Inflammatory macrophage treated with lipopolysaccharide for 4 hours (primary cell): ENCODE data around the gene UGGT1.
"Not testable (repeated sequence)": the region's sequence is repeated elsewhere in the genome, so short reads cannot be mapped to it uniquely, and the experiment has no call there.

Experiments
- DNase-seq: peaks from one replicate; pipeline ENCODE4 v3.0.0-alpha.2; 2020

UGGT1 gene

DNA sequence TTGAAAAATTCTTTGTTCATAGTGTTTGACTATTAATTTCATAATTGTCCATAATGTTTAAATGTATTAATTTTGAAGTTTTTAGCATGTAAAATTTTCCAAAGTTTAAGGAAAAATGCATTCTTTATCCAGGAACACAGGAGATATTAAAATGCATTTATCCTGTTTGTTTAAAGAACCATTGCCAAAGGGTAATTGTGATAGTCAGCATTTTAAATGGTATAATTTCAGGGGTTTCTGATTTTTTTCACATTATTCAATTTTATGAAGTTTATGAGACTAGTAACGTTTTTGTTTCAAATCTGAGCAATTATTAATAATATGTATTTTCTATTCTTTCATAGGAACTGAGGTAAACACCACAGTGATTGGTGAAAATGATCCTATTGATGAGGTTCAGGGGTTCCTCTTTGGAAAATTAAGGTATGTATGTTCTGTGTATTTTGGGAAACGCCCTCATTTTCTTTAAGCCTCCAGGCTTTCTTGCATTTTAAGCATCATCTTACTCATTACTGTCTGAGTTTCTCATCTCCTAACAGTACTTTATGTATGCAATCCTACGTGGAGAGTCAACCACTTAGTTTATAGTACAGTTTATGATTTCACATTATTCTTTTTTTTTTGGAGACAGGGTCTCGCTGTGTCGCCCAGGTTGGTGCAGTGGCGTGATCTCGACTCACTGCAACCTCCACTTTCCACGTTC, 25.1 kb downstream of the UGGT1 start:
- DNase-seq: no peak

DNA sequence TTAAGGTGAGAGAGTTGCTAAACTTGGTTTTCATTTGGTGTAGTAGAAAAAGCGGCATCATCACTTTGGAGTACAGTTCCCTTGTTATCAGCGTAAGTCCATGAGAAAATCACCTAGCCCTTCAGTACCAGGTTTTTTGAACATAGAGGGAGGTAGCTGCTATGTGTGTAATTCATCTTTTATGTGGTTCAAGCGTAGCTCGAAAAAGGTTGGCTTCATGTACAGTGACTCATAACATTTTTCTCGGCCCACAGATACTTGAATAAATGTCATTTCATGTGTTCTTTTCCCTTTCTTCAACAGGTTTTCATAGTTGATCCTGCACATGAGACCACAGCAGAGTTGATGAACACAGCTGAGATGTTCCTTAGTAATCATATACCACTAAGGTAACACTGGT, 43.6 kb downstream of the UGGT1 start:
- DNase-seq: no peak

- no peak for DNase-seq
Measured at GRCh38 chr2:128137094-128137616, 46.2 kb downstream of the UGGT1 start.

- DNase-seq: no peak
Measured at GRCh38 chr2:128139624-128140023, 48.6 kb downstream of the UGGT1 start.

DNA sequence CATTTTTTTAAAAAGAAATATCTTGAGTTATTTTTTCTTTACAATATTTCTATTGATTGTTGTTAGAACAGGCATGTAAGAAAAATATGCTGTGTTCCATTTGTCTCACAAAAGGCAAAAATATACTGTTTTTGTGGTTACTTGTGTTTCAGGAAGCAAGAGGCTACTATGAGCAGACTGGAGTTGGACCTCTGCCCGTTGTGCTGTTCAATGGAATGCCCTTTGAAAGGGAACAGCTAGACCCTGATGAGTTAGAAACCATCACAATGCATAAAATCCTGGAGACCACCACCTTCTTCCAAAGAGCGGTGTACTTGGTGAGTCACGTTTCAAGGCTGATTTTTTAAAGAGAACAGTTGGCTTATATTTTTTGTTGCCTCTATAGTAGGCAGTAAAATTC, 54.7 kb downstream of the UGGT1 start:
- DNase-seq: no peak

DNA sequence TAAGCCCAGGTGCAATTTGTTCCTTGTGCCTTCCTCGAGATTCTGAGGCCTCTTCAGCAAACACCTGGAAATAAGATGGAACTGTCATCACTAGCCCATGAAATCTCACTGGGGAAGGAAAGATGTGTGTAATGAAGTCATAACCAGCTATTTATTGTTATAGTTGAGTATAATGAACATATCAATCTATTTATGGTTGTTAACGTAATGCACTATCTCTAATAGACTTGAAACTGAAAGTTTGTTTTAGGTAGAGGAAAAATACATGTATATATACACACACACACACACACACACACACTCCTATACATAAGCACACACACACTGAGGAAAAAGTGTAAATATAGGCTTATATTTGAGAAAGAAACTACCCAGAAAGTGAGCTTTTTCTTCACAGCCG, 62.8 kb downstream of the UGGT1 start:
- DNase-seq: no peak

DNA sequence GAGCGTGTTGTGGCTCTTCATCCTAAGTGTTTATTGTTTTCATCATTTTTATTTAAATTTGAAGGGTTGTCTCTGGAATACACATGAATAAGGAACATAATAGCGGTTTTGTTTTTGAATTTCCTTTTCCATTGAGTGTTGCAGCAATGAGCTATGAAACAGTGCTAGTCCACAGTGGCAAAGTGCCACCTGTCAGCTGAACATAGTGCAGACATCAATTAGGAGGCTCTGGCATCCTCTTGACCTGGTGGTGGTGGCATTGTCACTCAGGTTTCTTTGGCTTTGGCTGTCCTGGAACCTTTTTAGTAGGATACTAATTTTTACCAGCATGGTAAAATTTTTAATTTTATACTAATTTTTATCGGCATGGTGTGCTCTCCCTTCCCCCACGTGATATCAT, 63.2 kb downstream of the UGGT1 start:
- DNase-seq: no peak

GRCh38 chr2:128155970-128156369, 65.0 kb downstream of the UGGT1 start:
- DNase-seq: no peak

- no peak for DNase-seq
Measured at GRCh38 chr2:128156812-128157211, 65.8 kb downstream of the UGGT1 start.

GRCh38 chr2:128157644-128158043, 66.6 kb downstream of the UGGT1 start:
- DNase-seq: no peak

DNA sequence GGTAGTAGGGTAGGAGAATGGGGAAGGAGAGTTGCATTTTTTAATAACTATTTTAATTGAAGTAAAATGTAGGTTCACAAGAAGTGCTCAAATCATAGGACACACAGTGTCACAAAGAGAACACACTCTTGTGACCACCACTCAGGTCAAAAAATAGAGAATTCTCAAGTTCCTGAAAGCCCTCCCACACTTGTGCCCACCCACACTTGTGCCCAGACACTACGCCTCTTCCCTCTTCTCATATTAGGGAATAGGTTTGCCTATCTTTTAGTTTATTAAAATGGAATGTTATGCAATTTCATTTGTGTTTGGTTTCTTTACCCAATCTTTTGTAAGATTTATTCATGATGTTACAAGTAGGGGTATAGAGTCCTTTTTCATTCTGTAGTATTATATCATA, 67.2 kb downstream of the UGGT1 start:
- DNase-seq: peak; percentile 49

DNA sequence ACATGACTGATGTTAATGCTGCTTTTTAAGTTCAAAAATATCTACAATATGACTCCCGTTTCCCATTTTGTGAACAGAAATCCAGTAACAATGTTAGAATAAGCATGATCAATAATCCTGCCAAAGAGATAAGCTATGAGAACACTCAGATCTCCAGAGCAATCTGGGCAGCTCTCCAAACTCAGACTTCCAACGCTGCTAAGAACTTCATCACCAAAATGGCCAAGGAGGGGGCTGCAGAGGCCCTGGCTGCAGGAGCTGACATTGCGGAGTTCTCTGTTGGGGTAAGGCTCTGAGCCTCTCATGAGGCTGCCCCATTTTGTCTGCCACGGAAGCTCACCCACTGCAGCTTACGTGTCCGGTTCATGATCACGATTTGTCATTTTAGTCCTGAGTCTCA, 68.4 kb downstream of the UGGT1 start:
- no peak for DNase-seq

DNA sequence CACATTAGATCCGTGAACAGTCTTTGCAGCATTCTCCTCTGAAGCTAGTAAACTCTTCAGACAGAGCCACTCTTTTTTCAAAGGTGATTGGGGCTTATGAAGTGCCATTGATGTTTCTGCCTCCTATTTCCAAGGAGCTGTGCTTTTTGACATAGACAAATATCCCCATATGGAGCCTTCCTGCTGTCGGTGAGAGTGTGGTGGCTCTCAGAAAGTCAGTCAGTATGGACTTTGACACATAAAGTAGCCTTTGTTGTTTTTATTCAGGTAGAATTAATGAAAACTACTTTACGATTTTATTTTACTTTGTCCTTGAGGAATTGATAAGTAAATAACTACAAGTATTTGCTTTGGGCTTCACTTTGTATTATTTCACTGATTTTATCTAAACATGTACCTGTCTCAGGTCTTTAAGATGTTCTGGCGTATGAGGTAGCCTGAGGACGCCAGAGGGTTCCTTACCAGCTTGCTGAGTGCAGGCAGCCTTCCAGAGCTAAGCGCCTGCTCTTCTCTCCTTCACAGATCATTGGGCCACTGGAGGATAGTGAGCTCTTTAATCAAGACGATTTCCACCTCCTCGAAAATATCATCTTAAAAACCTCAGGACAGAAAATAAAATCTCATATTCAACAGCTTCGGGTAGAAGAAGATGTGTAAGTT, 69.7 kb downstream of the UGGT1 start:
- no peak for DNase-seq

DNA sequence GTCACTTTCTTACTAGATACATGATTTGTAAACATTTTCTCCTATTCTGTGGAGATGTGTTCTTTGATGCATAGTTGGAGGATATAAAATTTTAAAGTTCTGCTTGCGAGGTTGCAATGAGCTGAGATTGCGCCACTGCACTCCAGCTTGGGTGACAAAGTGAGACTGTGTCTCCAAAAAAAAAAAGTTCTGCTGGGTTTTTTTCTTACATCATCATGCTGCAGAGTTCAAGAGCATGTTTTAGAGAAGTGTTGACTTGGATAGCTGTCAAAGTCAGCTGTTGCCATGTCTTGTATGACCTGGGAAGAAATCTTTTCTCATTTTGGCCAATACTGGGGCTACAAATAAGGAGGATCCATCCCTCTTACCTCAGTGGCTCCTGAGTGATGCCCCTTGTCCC, 71.3 kb downstream of the UGGT1 start:
- DNase-seq: peak; percentile 92

- no peak for DNase-seq
Measured at GRCh38 chr2:128164311-128164710, 73.3 kb downstream of the UGGT1 start.

DNA sequence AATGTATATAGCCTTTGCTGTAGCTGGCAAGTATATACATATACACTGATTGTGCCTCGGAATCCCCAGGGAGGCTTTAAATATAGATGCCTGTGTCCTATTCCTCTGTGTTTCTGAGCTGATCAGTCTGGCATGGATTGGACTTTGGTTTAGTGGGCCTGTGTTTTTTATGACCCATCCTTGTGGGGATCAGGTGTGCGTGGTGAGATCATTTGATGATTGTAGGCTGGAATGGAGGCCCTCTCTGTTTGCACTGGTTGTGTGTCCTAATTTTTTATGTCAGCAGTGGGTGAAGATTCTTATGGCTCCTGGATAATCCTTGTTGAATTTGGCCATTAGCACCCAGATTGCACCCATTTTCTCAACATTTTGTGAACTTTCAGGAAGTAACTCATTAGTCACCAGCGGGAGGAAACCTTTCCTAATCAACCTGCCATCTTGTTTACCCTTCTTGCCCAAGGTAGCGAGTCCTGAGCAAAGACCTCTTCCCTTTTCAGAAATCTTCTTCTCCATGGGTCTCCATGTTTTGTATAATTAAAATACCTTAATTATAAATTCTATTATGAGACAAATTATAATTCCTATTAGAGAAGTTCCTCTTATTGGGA, 75.8 kb downstream of the UGGT1 start:
- DNase-seq: peak; percentile 84

DNA sequence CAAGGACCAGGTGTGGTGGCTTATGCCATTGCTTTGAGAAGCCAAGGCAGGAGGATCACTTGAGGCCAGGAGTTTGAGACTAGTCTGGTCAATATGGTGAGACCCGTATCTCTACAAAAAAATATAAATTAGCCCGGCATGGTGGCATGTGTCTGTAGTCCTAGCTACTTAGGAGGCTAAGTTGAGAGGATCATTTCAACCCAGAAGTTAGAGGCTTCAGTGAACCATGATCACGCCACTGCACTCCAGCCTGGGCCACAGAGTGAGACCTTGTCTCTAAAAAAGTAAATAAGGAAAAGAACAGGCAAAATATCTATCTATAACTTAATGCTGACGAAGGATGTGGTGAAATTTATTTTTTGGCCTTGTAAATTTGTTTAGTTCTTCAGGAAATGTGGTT, 78.1 kb downstream of the UGGT1 start:
- no peak for DNase-seq

- peak; percentile 91 for DNase-seq
Measured at GRCh38 chr2:128169497-128169896, 78.5 kb downstream of the UGGT1 start.

- no peak for DNase-seq
Measured at GRCh38 chr2:128169933-128170709, 79.1 kb downstream of the UGGT1 start.

- DNase-seq: no peak
Measured at GRCh38 chr2:128170776-128171175, 79.8 kb downstream of the UGGT1 start.

GRCh38 chr2:128172191-128172590, 81.2 kb downstream of the UGGT1 start:
- no peak for DNase-seq

- DNase-seq: not testable (repeated sequence)
Measured at GRCh38 chr2:128174067-128174466, 83.1 kb downstream of the UGGT1 start.

GRCh38 chr2:128177315-128177714, 86.3 kb downstream of the UGGT1 start:
- no peak for DNase-seq
